ENCODE measurements around the gene PTH2.

DNA sequence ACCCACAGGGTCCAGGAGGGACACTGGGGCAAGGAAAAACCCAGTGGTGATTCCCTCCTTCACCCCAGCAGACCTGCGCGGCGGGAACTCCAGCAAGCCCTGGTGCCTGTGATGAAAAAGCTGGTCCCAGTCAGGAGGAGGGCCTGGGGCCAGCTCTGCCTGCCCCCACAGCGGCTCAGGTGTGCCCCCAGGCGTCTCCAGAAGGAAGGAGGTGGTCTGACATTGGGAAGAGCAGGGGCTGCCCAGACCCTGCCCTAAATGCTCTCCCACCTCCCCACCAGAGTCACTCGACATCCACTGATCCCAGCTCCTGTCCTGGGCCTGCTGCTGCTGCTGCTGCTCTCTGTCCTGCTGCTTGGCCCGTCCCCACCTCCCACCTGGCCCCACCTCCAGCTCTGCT, 6.2 kb downstream of the PTH2 start:
- no peak for TF ChIP-seq POLR2A (IDR thresholded peaks at IDR 0.05; ENCODE audit: low read depth, low read length)
- no peak for TF ChIP-seq TAF1 (IDR thresholded peaks at IDR 0.05; ENCODE audit: borderline replicate concordance, low read depth, low read length)
